Measurements from ENCODE around the gene HK1.

Gene HK1

DNA sequence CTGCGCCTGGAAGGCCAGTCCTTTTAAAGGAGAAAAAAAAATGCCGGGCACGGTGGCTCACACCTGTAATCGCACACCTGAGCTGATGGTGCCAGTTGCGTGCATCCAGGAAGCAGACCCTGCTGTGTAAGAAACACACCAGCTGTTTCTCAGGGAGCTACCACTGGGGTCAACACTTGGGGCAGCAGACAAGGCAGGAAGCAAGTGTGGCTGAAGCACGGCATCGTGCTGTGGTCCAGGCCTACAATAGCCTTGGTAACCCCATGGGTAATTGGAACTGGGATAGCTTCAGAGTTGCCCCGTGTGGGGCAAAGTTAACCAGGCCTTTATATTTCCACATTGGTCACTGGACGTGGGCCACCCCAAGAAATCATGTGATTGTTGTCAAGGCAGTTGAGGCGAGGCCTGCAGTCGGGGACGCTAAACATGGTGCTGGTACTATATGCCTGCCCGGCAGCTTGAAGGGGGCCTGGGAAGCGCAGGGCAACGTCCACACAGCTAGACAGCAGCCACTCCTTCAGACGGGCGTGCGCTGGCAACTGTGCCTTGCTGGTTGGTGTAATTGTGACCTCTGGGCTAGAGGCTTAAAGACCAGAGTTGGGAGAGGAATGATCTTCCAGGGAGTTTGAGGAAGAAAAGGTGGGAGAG is 140.9 kb downstream of the HK1 start:
- DNase-seq (ENCODE audit: low read depth, low spot score) = no peak

DNA sequence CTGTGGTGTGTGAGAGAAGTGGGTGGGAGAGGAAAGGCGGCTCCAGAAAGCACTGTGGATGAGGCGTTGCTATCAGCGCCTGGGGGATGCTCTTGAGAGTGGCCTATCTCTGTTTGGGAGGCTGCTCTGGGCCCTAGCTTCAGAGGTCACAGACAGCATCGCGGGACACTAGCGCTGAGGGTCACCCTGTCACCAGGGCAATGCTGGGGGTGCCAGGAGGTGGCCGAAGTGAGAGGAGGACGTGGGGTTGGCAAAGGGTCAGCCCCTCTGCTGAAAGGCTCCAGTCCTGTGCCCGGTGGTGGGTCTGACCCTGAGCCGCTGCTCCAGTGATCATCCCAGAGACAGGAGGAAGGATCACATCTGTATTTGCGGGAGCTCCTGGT is 141.4 kb downstream of the HK1 start:
- no peak for DNase-seq (ENCODE audit: low read depth, low spot score)

DNA sequence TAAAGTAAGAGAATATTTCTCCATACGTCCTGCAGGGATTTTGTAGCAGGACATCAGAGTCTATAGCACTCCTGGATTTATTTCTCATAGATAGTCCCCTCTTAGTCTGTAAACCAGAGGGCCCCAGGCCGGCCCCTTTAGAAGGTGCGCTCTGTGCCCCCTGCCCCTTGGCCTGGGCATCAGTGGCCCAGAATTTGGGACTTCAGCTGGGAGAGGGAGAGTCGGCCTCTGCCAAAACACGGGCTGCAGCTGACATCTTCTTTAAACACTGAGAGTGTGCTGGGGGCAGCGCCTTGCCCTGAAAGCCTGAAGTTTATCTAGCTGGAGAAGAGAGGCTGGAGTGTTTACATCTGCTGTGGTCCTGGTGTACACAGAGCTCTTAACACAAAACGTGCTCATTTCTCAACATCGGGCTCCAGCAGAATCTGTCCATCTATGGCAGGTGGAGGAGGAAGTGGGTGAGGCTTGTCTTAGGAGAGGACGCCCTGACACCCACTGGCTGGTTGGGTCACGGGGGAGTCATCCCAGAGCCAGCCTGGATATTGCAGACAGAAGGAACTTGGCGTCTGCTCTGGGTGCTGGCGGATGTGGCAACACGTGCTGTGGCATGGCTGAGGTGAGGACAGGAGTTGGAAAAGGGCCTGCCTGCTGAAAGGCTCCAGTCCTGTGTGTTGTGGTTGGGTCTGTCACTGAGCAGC is 143.5 kb downstream of the HK1 start:
- DNase-seq (ENCODE audit: low read depth, low spot score) = no peak

DNA sequence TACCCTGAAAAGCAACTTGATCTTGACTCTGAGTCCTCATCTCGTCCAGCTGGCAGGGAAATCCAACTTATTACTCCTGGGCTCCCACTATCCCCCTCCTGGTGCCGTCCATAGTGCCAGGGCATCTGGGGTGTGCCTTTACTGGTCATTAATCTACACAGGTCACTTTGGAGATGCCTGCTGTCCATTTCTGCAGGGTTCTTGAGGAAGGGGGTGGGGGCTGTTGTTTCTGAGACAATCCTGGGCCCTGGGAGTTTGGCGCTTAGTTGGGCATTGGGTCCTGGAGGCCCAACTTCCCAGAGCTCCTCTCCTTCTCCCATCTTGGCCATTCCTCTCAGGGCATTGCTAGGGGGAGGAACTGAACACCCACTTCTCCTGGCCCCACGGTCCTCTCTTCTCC is 144.4 kb downstream of the HK1 start:
- DNase-seq (ENCODE audit: low read depth, low spot score) = no peak

DNA sequence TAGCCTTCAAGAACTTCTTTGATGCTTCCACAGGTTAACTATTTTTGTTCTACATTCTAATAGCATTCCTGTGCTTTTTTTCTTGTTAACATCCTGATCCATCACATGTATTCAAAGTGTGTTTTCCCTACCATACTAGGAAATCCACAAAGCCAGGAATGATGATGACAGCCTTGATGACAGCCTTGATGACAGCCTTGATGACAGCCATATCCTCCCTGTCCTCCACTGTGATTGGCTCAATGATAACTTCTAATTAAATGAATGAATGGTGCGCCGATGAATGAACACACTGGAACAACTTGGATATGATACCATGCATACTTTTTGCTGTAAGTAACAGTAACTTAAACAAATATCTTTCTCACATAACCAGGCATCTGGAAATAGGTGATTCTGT is 146.7 kb downstream of the HK1 start:
- no peak for DNase-seq (ENCODE audit: low read depth, low spot score)

DNA sequence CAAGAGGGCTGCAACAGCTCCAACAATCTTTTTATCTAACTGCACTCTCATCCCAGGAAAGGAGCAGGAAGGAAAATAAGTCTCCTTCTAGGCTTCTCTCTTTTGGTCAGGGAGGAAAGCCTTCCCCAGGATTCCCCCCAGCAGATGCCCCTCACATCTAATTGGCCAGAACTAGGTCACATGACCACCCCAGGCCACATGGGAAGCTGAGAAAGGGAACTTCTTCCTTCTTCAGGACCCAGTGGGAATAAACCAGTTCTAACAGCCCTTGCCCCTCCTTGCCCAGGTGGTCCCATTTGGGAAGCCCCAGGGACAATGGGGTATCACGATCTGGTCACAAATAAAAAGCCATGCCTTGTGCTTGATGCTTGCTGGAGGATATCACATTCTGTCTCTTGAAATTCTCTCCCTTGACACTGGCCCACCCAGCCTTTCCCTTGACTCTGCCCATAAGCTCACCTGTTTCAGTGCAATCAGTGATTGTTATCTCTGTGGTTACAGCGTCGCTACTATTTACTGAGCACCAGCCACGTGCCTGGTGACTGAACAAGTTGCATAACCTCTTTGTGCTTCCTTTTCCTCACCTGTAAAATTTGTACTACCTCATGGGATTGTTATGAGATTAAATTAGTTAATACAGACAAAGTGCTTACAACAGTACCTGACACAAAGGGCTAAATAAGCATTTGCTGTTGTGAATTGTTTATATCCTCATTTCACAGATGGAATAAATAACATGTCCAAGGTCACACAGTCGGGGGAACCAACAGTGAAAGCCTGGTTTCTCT is 147.4 kb downstream of the HK1 start:
- peak; percentile 31 for DNase-seq (ENCODE audit: low read depth, low spot score)

DNA sequence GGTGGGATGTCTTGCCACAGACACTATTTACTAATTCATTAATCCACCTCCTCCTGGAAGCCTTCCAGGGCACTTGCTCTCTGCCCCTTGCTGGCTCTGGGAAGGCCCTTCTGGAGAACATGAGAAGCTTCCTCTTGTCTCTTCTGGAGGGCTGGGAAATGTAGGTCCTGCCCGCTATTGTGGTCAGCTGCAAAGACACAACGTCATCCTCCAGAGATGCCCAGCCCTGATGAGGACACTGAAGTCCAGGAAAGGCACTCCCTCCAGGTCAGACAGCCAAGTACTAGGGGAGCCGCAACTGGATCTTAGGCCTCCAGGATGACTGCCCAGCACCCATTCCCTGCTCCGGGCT is 148.1 kb downstream of the HK1 start:
- no peak for DNase-seq (ENCODE audit: low read depth, low spot score)

DNA sequence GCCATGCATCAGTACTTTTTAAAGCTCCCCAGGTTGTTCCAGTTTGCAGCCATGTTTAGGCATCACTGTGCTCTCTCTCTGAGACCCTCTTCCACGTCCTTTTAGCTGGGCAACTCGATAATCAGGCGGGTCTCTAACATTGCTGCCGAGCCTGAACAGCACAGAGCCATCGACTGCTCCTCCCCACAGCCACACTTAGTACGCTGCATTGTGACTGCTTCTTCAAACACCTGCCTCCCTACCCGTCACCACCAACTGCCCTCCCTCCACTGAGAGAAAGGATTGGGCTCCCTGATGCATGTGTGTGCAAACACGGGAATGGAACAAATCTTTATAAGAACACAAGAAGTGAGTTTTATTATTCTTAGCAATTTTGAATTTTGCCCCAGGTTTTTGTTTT is 149.9 kb downstream of the HK1 start:
- DNase-seq (ENCODE audit: low read depth, low spot score) = no peak

DNA sequence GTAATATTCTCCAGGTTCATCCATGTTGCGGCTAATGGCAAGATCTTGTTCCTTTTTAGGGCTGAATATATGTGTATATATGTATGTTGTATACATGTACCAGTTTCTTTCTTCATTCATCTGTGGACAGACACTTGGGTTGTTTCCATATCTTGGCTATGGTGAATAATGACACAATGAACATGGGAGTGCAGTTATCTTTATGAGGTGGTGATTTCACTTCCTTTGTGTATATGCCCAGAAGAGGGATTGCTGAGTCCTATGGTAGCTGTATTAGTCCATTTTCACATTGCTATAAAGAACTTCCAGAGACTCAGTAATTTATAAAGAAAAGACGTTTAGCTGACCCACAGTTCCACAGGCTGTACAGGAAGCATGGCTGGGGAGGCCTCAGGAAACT is 155.9 kb downstream of the HK1 start:
- DNase-seq (ENCODE audit: low read depth, low spot score) = no peak

DNA sequence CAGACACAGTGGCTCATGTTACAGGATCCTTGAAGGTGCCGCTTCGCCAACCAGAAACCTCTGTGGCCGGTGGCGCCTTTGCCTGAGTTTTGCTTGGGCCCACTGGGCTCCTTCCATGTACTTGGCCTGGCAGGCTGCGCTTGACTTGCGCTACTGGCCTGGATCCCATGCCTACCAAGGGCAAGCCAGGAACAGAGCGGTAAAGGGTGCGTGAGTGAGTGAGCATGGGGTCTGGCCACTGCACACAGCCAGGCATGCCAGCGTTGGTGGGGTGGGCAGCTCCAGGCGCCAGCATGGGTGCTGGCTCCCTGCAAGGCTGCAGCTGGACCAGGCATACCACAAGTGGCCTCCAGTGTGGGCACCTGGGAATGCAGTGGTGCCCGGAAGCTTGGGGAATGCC is 156.6 kb downstream of the HK1 start:
- DNase-seq (ENCODE audit: low read depth, low spot score) = no peak

DNA sequence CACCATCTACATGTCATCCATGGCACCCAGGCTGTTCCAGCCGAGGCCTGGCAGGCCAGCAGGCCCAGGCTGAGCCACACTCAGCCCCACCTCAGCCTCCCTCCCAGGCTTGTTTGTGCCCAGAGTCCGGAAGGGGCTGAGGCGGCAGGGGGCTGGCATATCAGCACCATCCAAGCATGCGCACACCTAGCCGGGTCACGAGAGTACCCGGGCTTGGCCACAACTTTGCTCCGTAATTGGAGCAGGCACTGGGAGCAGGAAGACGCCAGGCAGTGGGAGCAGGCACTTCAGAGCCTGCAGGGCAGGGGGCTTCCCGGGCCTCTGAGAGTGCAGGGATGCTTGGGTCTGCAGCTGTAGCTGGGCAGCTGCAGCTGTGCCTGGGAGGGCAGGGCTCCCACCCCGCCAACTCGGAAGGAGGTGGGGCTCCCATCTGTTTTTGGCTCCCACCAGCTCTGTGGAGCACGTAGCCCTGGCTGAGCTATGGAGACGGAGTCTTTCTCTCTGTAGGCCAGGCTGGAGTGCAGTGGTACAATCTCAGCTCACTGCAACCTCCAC is 157.7 kb downstream of the HK1 start:
- no peak for DNase-seq (ENCODE audit: low read depth, low spot score)

DNA sequence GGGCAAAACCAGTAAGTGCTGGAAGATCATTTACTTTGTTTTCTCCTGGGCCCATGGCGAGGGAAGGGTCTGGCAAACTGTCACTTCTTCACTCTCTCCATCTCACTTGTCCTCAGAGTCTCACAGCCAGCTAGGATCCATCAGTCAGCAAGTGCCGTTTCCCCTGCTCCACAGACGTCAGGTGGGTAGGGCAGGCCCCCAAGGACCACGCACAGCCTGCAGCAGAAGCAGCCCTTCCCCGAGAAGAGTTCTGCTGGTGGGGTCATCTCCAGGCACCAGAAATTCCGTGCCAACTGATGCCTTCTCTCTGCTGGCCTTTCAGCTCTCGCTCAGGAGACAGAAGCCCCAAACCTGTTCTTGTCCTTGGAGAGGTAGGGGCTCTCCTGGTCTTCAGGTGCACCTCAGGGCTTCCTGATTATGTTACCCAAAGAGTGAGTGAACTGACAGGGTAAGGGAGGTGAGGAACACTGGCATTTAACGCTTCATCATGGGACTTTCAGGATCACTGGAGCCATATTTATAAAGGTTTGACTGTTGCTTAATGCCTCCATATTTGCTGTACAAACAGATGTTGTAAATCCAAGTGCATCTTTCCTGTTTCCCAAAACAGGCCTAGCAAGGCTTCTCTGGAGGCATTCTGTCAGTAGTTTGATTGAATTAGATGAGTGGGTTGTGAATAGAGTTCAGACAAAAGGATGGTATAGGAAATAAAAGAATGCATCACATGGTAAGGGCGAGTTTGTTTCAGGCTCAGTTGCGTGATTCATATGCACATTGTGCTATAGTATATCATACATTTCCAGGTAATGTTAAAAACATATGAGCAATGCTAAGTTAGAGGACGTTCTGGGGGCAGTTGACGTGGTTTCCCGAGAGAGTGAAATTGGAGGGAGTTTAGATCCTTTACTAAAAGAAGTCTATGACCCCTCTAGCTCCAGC is 159.3 kb downstream of the HK1 start:
- DNase-seq (ENCODE audit: low read depth, low spot score) = no peak

DNA sequence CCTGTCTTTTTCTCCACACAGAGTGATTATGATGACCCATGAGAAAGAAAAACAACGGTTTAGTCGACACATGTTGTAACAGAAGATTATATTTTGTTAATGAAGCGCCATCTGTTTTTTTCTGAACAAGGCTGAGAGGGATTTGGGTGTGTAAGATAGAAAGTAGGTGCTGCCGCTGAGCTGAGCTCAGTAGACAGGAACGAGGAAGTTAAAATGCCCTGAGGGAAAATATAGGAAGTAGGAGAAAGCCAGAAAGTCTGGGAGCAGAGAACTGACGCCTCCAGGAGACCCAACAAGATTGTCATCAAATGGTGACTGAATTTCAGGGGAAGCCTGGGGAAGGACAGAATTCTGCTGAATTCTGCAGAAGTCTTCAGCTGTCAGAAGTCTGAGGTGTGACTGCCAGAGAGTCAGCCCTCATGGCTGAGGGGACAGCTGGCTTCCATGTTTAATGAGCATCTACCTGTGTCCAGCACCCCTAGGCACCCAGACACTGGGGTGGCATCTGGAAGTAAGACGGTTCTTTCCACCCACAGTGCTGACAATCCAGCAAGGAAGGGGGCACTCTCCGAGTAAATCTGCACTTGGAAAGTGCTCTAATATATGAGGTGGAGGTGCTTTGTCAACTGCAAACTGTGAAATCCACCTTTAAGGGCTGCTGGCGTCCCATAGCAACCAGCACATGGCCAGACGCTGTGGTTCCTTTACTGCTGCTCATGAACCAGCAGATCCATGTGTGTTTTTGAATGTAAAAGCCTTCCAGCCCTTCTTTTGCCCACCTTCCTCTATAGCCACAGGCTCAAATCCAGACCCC is 160.4 kb downstream of the HK1 start:
- peak; percentile 67 for DNase-seq (ENCODE audit: low read depth, low spot score)

DNA sequence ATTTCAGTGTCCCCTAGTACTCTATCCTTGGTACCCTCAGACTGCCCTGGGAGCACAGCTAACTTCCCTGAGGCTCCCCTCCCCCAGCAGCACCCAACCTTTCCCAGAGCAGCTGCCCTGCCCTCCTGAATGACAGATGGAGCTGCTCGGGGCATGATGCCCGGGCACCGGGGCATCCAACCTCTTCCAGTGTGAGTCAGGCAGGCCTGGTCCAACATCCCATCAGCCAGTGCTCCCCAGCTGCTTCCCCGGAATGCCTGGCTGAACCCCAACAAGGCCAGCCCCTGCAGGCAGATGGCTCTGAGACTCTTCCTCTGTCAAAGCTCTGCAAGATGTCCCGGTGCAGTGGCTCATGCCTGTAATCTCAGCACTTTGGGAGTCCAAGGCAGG is 161.0 kb downstream of the HK1 start:
- no peak for DNase-seq (ENCODE audit: low read depth, low spot score)

DNA sequence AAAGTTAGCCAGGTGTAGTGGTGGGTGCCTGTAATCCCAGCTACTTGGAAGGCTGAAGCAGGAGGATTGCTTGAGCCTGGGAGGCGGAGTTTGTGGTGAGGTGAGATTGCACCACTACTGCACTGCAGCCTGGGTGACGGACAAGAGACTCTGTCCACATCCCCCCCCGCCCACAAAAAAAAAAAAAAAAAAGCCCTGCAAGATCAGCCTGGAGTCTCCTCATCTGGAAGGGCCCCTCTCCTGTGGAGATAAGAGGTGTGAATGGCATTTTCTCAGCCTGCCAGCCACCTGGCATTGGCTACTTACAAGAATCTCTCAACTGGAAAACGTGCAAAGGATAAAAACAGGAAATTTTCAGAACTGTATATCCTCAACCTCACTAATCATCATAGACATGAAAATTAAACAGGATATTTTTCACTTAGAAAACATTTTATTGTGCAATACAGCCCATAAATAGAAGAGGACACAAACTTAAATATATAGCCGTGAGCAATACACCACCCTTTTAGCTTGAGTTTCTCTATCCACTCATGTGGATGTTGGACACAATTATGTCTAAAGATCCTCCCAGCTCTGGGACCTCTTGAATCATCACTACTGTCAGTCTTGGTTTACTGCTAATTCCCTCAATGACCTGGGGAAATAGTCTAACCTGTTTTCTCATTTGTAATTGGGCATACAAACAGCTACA is 161.7 kb downstream of the HK1 start:
- peak; percentile 72 for DNase-seq (ENCODE audit: low read depth, low spot score)

DNA sequence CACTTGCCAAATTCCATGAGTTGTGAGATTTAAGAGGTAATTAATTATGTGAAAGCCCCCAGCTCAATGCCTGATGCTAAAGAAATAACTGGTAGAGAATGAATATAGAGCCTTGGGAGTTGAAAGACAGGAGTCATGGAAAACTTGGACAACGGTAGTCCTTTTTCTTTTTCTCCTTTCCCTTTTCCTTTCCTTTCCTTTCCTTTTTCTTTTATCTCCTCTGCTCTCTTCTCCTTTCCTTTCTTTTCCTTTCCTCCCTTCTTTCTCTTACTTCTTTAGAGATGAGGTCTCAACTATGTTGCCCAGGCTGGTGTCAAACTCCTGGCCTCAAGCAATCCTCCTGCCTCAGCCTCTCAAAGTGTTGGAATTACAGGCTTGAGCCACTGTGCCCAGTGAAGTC is 165.1 kb downstream of the HK1 start:
- no peak for DNase-seq (ENCODE audit: low read depth, low spot score)

DNA sequence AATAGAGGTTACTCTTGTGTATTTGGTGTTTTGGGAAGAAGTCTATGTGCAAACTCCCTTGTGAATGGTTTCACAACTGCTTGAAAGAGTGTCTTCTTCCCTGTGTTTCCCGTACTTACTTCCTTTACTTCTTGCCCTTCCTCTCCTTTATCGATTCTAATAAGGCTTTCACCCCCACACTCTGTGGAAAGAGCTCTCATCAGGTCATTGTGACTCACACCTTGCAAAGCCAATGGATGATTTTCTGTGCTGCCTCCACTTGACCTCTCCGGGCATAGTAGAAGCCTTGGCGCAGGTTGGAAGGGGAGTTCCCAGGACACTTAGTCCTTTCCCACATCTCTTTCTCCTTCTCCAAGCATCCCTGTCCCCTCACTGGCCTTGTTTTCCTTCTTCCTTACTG is 166.7 kb downstream of the HK1 start:
- no peak for DNase-seq (ENCODE audit: low read depth, low spot score)

DNA sequence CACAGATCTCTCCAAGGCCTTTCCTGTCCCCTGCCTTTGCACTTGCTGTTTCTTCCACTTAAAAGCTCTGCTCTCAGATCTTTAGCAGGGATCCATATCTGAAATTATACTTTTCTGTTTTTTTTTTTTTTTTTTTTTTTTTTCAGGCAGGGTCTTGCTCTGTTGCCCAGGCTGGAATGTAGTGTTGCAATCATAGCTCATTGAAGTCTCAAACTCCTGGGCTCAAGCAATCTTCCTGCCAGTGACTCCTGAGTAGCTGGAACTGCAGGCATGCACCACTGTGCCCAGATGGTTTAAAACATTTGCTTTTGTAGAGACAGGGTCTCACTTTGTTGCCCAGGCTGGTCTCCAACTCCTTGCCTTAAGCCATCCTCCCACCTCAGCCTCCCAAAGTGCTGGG is 167.9 kb downstream of the HK1 start:
- DNase-seq (ENCODE audit: low read depth, low spot score) = no peak

DNA sequence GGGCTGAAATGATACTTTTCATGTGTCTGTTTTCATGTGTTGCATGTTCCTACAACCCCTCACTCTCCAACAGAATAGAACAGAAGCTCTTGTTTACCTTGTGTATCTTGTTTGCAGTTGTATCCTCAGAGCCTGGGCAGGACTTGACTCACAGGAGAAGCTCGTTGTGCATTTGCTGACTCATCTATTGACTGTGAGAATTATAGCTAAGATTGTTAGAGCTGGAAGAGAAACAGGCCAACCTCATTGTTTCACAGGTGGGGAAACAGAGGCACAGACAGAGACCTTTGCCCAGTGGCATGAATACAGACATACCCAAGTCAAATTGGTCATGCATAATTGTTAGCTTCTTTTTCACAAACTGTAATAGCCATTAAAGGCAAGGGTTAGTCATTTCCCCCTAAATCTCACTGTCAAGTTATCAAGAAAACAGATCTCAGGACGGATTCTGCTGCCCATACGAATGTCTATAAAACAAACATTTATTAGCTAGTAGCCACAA is 168.4 kb downstream of the HK1 start:
- peak; percentile 39 for DNase-seq (ENCODE audit: low read depth, low spot score)

DNA sequence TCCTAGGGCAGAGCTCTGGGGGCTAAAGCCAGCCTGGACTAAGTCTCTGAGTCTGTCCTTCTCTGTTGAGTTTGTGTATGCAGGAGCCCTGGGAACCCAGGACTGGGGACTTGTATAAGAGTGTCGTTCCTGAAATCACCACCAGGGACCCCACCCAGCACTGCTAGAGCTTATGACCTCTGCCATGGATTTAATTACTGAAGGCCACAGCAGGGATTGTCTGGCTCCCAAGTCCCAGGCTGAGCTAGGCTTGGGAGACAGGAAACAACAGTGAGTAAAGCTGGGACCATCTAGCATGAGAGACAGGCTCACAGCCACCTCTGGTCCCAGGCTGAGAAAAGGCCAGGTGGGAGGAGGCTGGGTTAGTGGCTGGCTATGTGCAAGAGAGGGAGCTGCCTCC is 171.5 kb downstream of the HK1 start:
- DNase-seq (ENCODE audit: low read depth, low spot score) = peak; percentile 90
